Endothelial cell of umbilical vein (primary cell): ENCODE measurements around the gene PRMT7.

ENCODE experiments used
- CTCF ChIP-seq, 2 donors: IDR thresholded peaks; 1 replicate in 1 of 2; 2 replicates in 1 of 2; pipeline ENCODE4 v1.5.1; 2011; ENCODE audit warnings: low read length in 2 of 2, mild to moderate bottlenecking in 2 of 2, moderate library complexity in 2 of 2, control low read depth in 1 of 2, inconsistent platforms in 1 of 2, low read depth in 1 of 2; ENCODE audit not compliant: insufficient read depth in 1 of 2; ENCODE audit errors: extremely low read depth in 1 of 2
- MAX ChIP-seq: IDR thresholded peaks from 2 replicates; pipeline ENCODE4 v1.6.1; 2011; ENCODE audit not compliant: insufficient read depth, insufficient read length

GRCh38 chr16:68270353-68270752 lies 40.5 kb upstream of the PRMT7 start:
- TF ChIP-seq CTCF (IDR thresholded peaks at IDR 0.05; ENCODE audit: extremely low read depth in 1 of 2, insufficient read depth in 1 of 2, low read depth in 1 of 2, low read length in 2 of 2), result no peak
- no peak for TF ChIP-seq MAX
